Activated T-helper 2 cell treated with anti-CD3 and anti-CD28 coated beads, Interferon-gamma antibody, Interleukin-2, Interleukin-4, amounts not matched to agents 10 μg/mL and 5 μg/mL and 100 μg/mL, durations not matched to agents 14 hours and 24 hours and 36 hours (primary cell): ENCODE data around the gene CEP41. TPM values are rescaled to one million over a fixed set of nuclear protein-coding genes. Genes with fewer than 3 reads are reported as not detected.
"Not testable (repeated sequence)": the region's sequence is repeated elsewhere in the genome, so short reads cannot be mapped to it uniquely, and the experiment has no call there.

ENCODE experiments used
- DNase-seq: peaks from one replicate; pipeline ENCODE4 v3.0.0; 2021; ENCODE audit warnings: low spot score
- H3K27ac Mint-ChIP-seq: one replicate; pipeline ENCODE4 v1.8.0; 2021; ENCODE audit warnings: mixed read lengths
- H3K27me3 Mint-ChIP-seq: one replicate; pipeline ENCODE4 v1.8.0; 2021; ENCODE audit warnings: low read depth, mixed read lengths
- H3K36me3 Mint-ChIP-seq: one replicate; pipeline ENCODE4 v1.8.0; 2021; ENCODE audit warnings: low read depth, mixed read lengths
- H3K4me1 Mint-ChIP-seq: one replicate; pipeline ENCODE4 v1.8.0; 2021; ENCODE audit warnings: low read depth, mixed read lengths
- H3K4me3 Mint-ChIP-seq: one replicate; pipeline ENCODE4 v1.8.0; 2021; ENCODE audit warnings: low read depth, mild to moderate bottlenecking, moderate library complexity, mixed read lengths
- H3K9me3 Mint-ChIP-seq: one replicate; pipeline ENCODE4 v1.8.0; 2021; ENCODE audit warnings: mixed read lengths
- intact Hi-C: fragments of 100-400 bp; cut with micrococcal nuclease; formaldehyde crosslinking; loops from one replicate; pipeline ENCODE4 v1.15.1; 2023
- total RNA-seq: library from RNA; stranded (reverse); gene quantifications from 2 replicates; pipeline ENCODE4 v1.2.3, GENCODE V29; 2022

CEP41 gene
- total RNA-seq, 1 donor from 2014 or later, result 15.9 TPM

GRCh38 chr7:130379532-130379920 lies 61.3 kb downstream of the CEP41 start:
- Mint-ChIP-seq H3K4me1 (no peaks in the 10 kb centered on the region), H3K4me3 (no peak overlapping the region), H3K36me3 (no peaks in the 10 kb centered on the region), H3K9me3 (peaks cover 8% of the 10 kb centered on the region), H3K27me3 (no peaks in the 10 kb centered on the region), H3K27ac (no peak overlapping the region)
- DNase-seq, result no peak
- intact Hi-C loops, result no loop called here

GRCh38 chr7:130379019-130379418 lies 61.8 kb downstream of the CEP41 start:
- H3K27ac Mint-ChIP-seq, result no peak overlapping the region
- no peak overlapping the region for H3K4me3 Mint-ChIP-seq
- no peaks in the 10 kb centered on the region for H3K36me3 Mint-ChIP-seq
- peaks cover 8% of the 10 kb centered on the region for H3K9me3 Mint-ChIP-seq
- H3K4me1 Mint-ChIP-seq, result no peaks in the 10 kb centered on the region
- H3K27me3 Mint-ChIP-seq, result no peaks in the 10 kb centered on the region
- intact Hi-C loops, result no loop called here
- no peak for DNase-seq

- Mint-ChIP-seq H3K4me3 (no peak overlapping the region), H3K36me3 (no peaks in the 10 kb centered on the region), H3K9me3 (peaks cover 8% of the 10 kb centered on the region), H3K27me3 (no peaks in the 10 kb centered on the region), H3K27ac (no peak overlapping the region), H3K4me1 (no peaks in the 10 kb centered on the region)
- DNase-seq, result no peak
- intact Hi-C loops, result no loop called here
These were observed 63.6 kb downstream of the CEP41 start for GRCh38 chr7:130377178-130377577.

GRCh38 chr7:130376461-130376860 lies 64.4 kb downstream of the CEP41 start:
- H3K27me3 Mint-ChIP-seq, H3K27ac Mint-ChIP-seq, H3K4me3 Mint-ChIP-seq, H3K9me3 Mint-ChIP-seq, H3K36me3 Mint-ChIP-seq, DNase-seq, intact Hi-C loops, H3K4me1 Mint-ChIP-seq: not testable (repeated sequence)

GRCh38 chr7:130374507-130374906 lies 66.3 kb downstream of the CEP41 start:
- Mint-ChIP-seq H3K4me1 (peaks cover 6% of the 10 kb centered on the region), H3K27ac (no peak overlapping the region), H3K4me3 (no peak overlapping the region), H3K27me3 (no peaks in the 10 kb centered on the region), H3K9me3 (peaks cover 8% of the 10 kb centered on the region), H3K36me3 (no peaks in the 10 kb centered on the region)
- intact Hi-C loops, result no loop called here
- no peak for DNase-seq

- H3K27ac Mint-ChIP-seq, result no peak overlapping the region
- peaks cover 16% of the 10 kb centered on the region for H3K4me1 Mint-ChIP-seq
- intact Hi-C loops, result no loop called here
- H3K36me3 Mint-ChIP-seq, result no peaks in the 10 kb centered on the region
- H3K4me3 Mint-ChIP-seq, result no peak overlapping the region
- no peak for DNase-seq
- no peaks in the 10 kb centered on the region for H3K27me3 Mint-ChIP-seq
- peaks cover 8% of the 10 kb centered on the region for H3K9me3 Mint-ChIP-seq
These were observed 68.2 kb downstream of the CEP41 start for GRCh38 chr7:130372402-130373165.

- Mint-ChIP-seq H3K9me3 (peaks cover under 1% of the 10 kb centered on the region), H3K27ac (no peak overlapping the region), H3K36me3 (no peaks in the 10 kb centered on the region), H3K4me3 (no peak overlapping the region), H3K27me3 (no peaks in the 10 kb centered on the region), H3K4me1 (peaks cover 25% of the 10 kb centered on the region)
- no peak for DNase-seq
- intact Hi-C loops, result no loop called here
These were observed 69.8 kb downstream of the CEP41 start for GRCh38 chr7:130371046-130371445.

- H3K9me3 Mint-ChIP-seq, result no peaks in the 10 kb centered on the region
- H3K27ac Mint-ChIP-seq, result no peak overlapping the region
- H3K4me3 Mint-ChIP-seq, result no peak overlapping the region
- intact Hi-C loops, result no loop called here
- H3K4me1 Mint-ChIP-seq, result peaks cover 26% of the 10 kb centered on the region
- DNase-seq, result no peak
- H3K36me3 Mint-ChIP-seq, result no peaks in the 10 kb centered on the region
- no peaks in the 10 kb centered on the region for H3K27me3 Mint-ChIP-seq
These were observed 70.8 kb downstream of the CEP41 start for GRCh38 chr7:130369831-130370550.

GRCh38 chr7:130369110-130369711 lies 71.6 kb downstream of the CEP41 start:
- intact Hi-C loops, result no loop called here
- Mint-ChIP-seq H3K27ac (peak overlapping the region; percentile 31), H3K36me3 (no peaks in the 10 kb centered on the region), H3K27me3 (no peaks in the 10 kb centered on the region), H3K9me3 (no peaks in the 10 kb centered on the region), H3K4me3 (no peak overlapping the region), H3K4me1 (peaks cover 26% of the 10 kb centered on the region)
- no peak for DNase-seq

- Mint-ChIP-seq H3K27me3 (no peaks in the 10 kb centered on the region), H3K36me3 (no peaks in the 10 kb centered on the region), H3K9me3 (no peaks in the 10 kb centered on the region), H3K4me3 (no peak overlapping the region), H3K27ac (no peak overlapping the region), H3K4me1 (peaks cover 32% of the 10 kb centered on the region)
- DNase-seq, result no peak
- intact Hi-C loops, result no loop called here
These were observed 72.7 kb downstream of the CEP41 start for GRCh38 chr7:130367836-130368746.

- Mint-ChIP-seq H3K27me3 (no peaks in the 10 kb centered on the region), H3K27ac (peak overlapping the region; percentile 67), H3K9me3 (no peaks in the 10 kb centered on the region), H3K4me1 (peaks cover 33% of the 10 kb centered on the region), H3K36me3 (no peaks in the 10 kb centered on the region), H3K4me3 (peak overlapping the region; percentile 60)
- intact Hi-C loops, result no loop called here
- DNase-seq, result no peak
These were observed 73.6 kb downstream of the CEP41 start for GRCh38 chr7:130367088-130367755.

- peak overlapping the region; percentile 60 for H3K4me3 Mint-ChIP-seq
- H3K27ac Mint-ChIP-seq, result peak overlapping the region; percentile 67
- intact Hi-C loops, result no loop called here
These were observed 74.3 kb downstream of the CEP41 start for GRCh38 chr7:130366564-130366963.

More at GRCh38 chr7:130366564-130366963, 74.3 kb downstream of the CEP41 start:
- Mint-ChIP-seq H3K4me1 (peaks cover 33% of the 10 kb centered on the region), H3K9me3 (no peaks in the 10 kb centered on the region), H3K36me3 (no peaks in the 10 kb centered on the region), H3K27me3 (no peaks in the 10 kb centered on the region)
- DNase-seq, result no peak
